ENCODE data around the gene AHCTF1.

Gene AHCTF1

GRCh38 chr1:246931549-246932365, at the start of gene AHCTF1:
Gene AHCTF1, minus strand, starts transcription at chr1:246931948. Its CDS starts 13,578 bp downstream, at chr1:246918370.
- DNase-seq (ENCODE audit: extremely low spot score, insufficient read length, low read depth) (peak; percentile 95), FAIRE-seq (peak; percentile 97)

- FAIRE-seq (no peak), DNase-seq (ENCODE audit: extremely low spot score, insufficient read length, low read depth) (no peak)
Observed at GRCh38 chr1:246978785-246979184, 47.0 kb upstream of the AHCTF1 start.

GRCh38 chr1:246978281-246978680, 46.5 kb upstream of the AHCTF1 start:
- FAIRE-seq (no peak), DNase-seq (ENCODE audit: extremely low spot score, insufficient read length, low read depth) (no peak)

GRCh38 chr1:246971969-246972368, 40.2 kb upstream of the AHCTF1 start:
- DNase-seq (ENCODE audit: extremely low spot score, insufficient read length, low read depth) (no peak), FAIRE-seq (no peak)

- DNase-seq (ENCODE audit: extremely low spot score, insufficient read length, low read depth) (no peak), FAIRE-seq (peak; percentile 78)
Observed at GRCh38 chr1:246971090-246971721, 39.5 kb upstream of the AHCTF1 start.

- DNase-seq (ENCODE audit: extremely low spot score, insufficient read length, low read depth) (no peak), FAIRE-seq (no peak)
Observed at GRCh38 chr1:246969621-246970020, 37.9 kb upstream of the AHCTF1 start.

- no peak for DNase-seq (ENCODE audit: extremely low spot score, insufficient read length, low read depth)
- no peak for FAIRE-seq
Observed at GRCh38 chr1:246966502-246966901, 34.8 kb upstream of the AHCTF1 start.

- FAIRE-seq (no peak), DNase-seq (ENCODE audit: extremely low spot score, insufficient read length, low read depth) (no peak)
Observed at GRCh38 chr1:246959944-246960693, 28.4 kb upstream of the AHCTF1 start.

GRCh38 chr1:246954126-246954525, 22.4 kb upstream of the AHCTF1 start:
- DNase-seq (ENCODE audit: extremely low spot score, insufficient read length, low read depth): no peak
- no peak for FAIRE-seq

GRCh38 chr1:246951413-246951812, 19.7 kb upstream of the AHCTF1 start:
- FAIRE-seq: no peak
- no peak for DNase-seq (ENCODE audit: extremely low spot score, insufficient read length, low read depth)

GRCh38 chr1:246949956-246950355, 18.2 kb upstream of the AHCTF1 start:
- FAIRE-seq: no peak
- no peak for DNase-seq (ENCODE audit: extremely low spot score, insufficient read length, low read depth)

- DNase-seq (ENCODE audit: extremely low spot score, insufficient read length, low read depth): no peak
- no peak for FAIRE-seq
Observed at GRCh38 chr1:246947255-246947654, 15.5 kb upstream of the AHCTF1 start.

- DNase-seq (ENCODE audit: extremely low spot score, insufficient read length, low read depth) (no peak), FAIRE-seq (no peak)
Observed at GRCh38 chr1:246946366-246946765, 14.6 kb upstream of the AHCTF1 start.

- FAIRE-seq: no peak
- no peak for DNase-seq (ENCODE audit: extremely low spot score, insufficient read length, low read depth)
Observed at GRCh38 chr1:246934765-246935164, 3.0 kb upstream of the AHCTF1 start.

- FAIRE-seq: no peak
Observed at GRCh38 chr1:246933893-246934292, 2.1 kb upstream of the AHCTF1 start.

GRCh38 chr1:246932366-246932700, 585 bp upstream of the AHCTF1 start:
- no peak for FAIRE-seq
- DNase-seq (ENCODE audit: extremely low spot score, insufficient read length, low read depth): no peak

More at GRCh38 chr1:246933893-246934292, 2.1 kb upstream of the AHCTF1 start:
- no peak for DNase-seq (ENCODE audit: extremely low spot score, insufficient read length, low read depth)

GRCh38 chr1:246930830-246931548, 759 bp downstream of the AHCTF1 start:
- peak; percentile 14 for DNase-seq (ENCODE audit: extremely low spot score, insufficient read length, low read depth)
- no peak for FAIRE-seq

GRCh38 chr1:246925997-246926626, 5.6 kb downstream of the AHCTF1 start:
- DNase-seq (ENCODE audit: extremely low spot score, insufficient read length, low read depth) (no peak), FAIRE-seq (no peak)

- FAIRE-seq (no peak), DNase-seq (ENCODE audit: extremely low spot score, insufficient read length, low read depth) (no peak)
Observed at GRCh38 chr1:246923900-246924299, 7.8 kb downstream of the AHCTF1 start.

- no peak for FAIRE-seq
- no peak for DNase-seq (ENCODE audit: extremely low spot score, insufficient read length, low read depth)
Observed at GRCh38 chr1:246923482-246923881, 8.3 kb downstream of the AHCTF1 start.
